ENCODE data around the gene CENPN.

The CENPN gene

GRCh38 chr16:81001330-81001729 is 5.7 kb upstream of the CENPN start:
- H2AFZ ChIP-seq (ENCODE audit: low read length): no peak overlapping the region
- no peaks in the 10 kb centered on the region for H3K27me3 ChIP-seq (ENCODE audit: insufficient read depth, low read length)
- no peak overlapping the region for H3K9ac ChIP-seq (ENCODE audit: low read length)
- no peak overlapping the region for H3K27ac ChIP-seq (ENCODE audit: low read depth, low read length, poor library complexity, severe bottlenecking)
- H3K4me3 ChIP-seq (ENCODE audit: low read depth, low read length, poor library complexity, severe bottlenecking): no peak overlapping the region
- no peaks in the 10 kb centered on the region for H3K9me2 ChIP-seq (ENCODE audit: low read depth, low read length)
- no peaks in the 10 kb centered on the region for H3K9me3 ChIP-seq (ENCODE audit: low read length)
- no peaks in the 10 kb centered on the region for H4K20me1 ChIP-seq (ENCODE audit: insufficient read depth, low read length)
- H3K36me3 ChIP-seq (ENCODE audit: insufficient read depth, low read length): no peaks in the 10 kb centered on the region
- peaks cover 83% of the 10 kb centered on the region for H3K79me2 ChIP-seq (ENCODE audit: insufficient read depth, low read length)
- no peaks in the 10 kb centered on the region for H3F3A ChIP-seq (ENCODE audit: insufficient read depth, low read length)
- H3K4me1 ChIP-seq (ENCODE audit: insufficient read depth, low read length, severe bottlenecking): peaks cover 42% of the 10 kb centered on the region
- H3K4me2 ChIP-seq (ENCODE audit: low read length): no peak overlapping the region
- TF ChIP-seq EZH2 (IDR thresholded peaks at IDR 0.05; ENCODE audit: borderline replicate concordance, low read length): no peak
- TF ChIP-seq, protein P1, sequence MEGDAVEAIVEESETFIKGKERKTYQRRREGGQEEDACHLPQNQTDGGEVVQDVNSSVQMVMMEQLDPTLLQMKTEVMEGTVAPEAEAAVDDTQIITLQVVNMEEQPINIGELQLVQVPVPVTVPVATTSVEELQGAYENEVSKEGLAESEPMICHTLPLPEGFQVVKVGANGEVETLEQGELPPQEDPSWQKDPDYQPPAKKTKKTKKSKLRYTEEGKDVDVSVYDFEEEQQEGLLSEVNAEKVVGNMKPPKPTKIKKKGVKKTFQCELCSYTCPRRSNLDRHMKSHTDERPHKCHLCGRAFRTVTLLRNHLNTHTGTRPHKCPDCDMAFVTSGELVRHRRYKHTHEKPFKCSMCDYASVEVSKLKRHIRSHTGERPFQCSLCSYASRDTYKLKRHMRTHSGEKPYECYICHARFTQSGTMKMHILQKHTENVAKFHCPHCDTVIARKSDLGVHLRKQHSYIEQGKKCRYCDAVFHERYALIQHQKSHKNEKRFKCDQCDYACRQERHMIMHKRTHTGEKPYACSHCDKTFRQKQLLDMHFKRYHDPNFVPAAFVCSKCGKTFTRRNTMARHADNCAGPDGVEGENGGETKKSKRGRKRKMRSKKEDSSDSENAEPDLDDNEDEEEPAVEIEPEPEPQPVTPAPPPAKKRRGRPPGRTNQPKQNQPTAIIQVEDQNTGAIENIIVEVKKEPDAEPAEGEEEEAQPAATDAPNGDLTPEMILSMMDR (IDR thresholded peaks at IDR 0.05; ENCODE audit: low read length): no peak

GRCh38 chr16:81003064-81003463 is 4.0 kb upstream of the CENPN start:
- Histone ChIP-seq H3K79me2 (ENCODE audit: insufficient read depth, low read length) (peaks cover 67% of the 10 kb centered on the region), H3K27ac (ENCODE audit: low read depth, low read length, poor library complexity, severe bottlenecking) (no peak overlapping the region), H3F3A (ENCODE audit: insufficient read depth, low read length) (no peaks in the 10 kb centered on the region), H3K4me1 (ENCODE audit: insufficient read depth, low read length, severe bottlenecking) (peaks cover 27% of the 10 kb centered on the region), H3K4me3 (ENCODE audit: low read depth, low read length, poor library complexity, severe bottlenecking) (no peak overlapping the region), H3K36me3 (ENCODE audit: insufficient read depth, low read length) (no peaks in the 10 kb centered on the region), H3K9me3 (ENCODE audit: low read length) (no peaks in the 10 kb centered on the region), H4K20me1 (ENCODE audit: insufficient read depth, low read length) (no peaks in the 10 kb centered on the region), H3K9me2 (ENCODE audit: low read depth, low read length) (no peaks in the 10 kb centered on the region), H3K9ac (ENCODE audit: low read length) (no peak overlapping the region), H3K27me3 (ENCODE audit: insufficient read depth, low read length) (no peaks in the 10 kb centered on the region), H2AFZ (ENCODE audit: low read length) (no peak overlapping the region), H3K4me2 (ENCODE audit: low read length) (no peak overlapping the region)
- no peak for TF ChIP-seq EZH2 (IDR thresholded peaks at IDR 0.05; ENCODE audit: borderline replicate concordance, low read length)
- TF ChIP-seq, protein P1 (IDR thresholded peaks at IDR 0.05; ENCODE audit: low read length): no peak

GRCh38 chr16:81003610-81004460 is 3.2 kb upstream of the CENPN start:
- Histone ChIP-seq H3K4me1 (ENCODE audit: insufficient read depth, low read length, severe bottlenecking) (peaks cover 30% of the 10 kb centered on the region), H3K79me2 (ENCODE audit: insufficient read depth, low read length) (peaks cover 67% of the 10 kb centered on the region), H3K27me3 (ENCODE audit: insufficient read depth, low read length) (no peaks in the 10 kb centered on the region), H4K20me1 (ENCODE audit: insufficient read depth, low read length) (no peaks in the 10 kb centered on the region), H3K9ac (ENCODE audit: low read length) (no peak overlapping the region), H3K4me2 (ENCODE audit: low read length) (peak overlapping the region; percentile 63), H3K27ac (ENCODE audit: low read depth, low read length, poor library complexity, severe bottlenecking) (no peak overlapping the region), H3K36me3 (ENCODE audit: insufficient read depth, low read length) (no peaks in the 10 kb centered on the region), H3K4me3 (ENCODE audit: low read depth, low read length, poor library complexity, severe bottlenecking) (no peak overlapping the region), H3K9me2 (ENCODE audit: low read depth, low read length) (no peaks in the 10 kb centered on the region), H2AFZ (ENCODE audit: low read length) (no peak overlapping the region), H3K9me3 (ENCODE audit: low read length) (no peaks in the 10 kb centered on the region), H3F3A (ENCODE audit: insufficient read depth, low read length) (no peaks in the 10 kb centered on the region)
- TF ChIP-seq EZH2 (IDR thresholded peaks at IDR 0.05; ENCODE audit: borderline replicate concordance, low read length): no peak
- TF ChIP-seq, protein P1 (IDR thresholded peaks at IDR 0.05; ENCODE audit: low read length): no peak
